K562 (cell line): Measurements from ENCODE around the gene SLAMF6. TPM values are rescaled to one million over a fixed set of nuclear protein-coding genes. Genes with fewer than 3 reads are reported as not detected.

Experiments used
- ASH1L ChIP-seq: fragments of 450-650 bp; IDR thresholded peaks from 2 replicates; pipeline ENCODE4 v1.6.1; 2018; ENCODE audit warnings: borderline replicate concordance, mild to moderate bottlenecking, low read depth; ENCODE audit not compliant: partially characterized antibody
- BACH1 ChIP-seq: fragments of 200-800 bp; sonication (Bioruptor generic); IDR thresholded peaks from 2 replicates; pipeline ENCODE4 v1.6.1; 2016; ENCODE audit warnings: missing genetic modification characterization, missing compliant biosample characterization
- CREB5 ChIP-seq: fragments of 250-450 bp; sonication (Bioruptor Pico); IDR thresholded peaks from 2 replicates; pipeline ENCODE4 v1.5.0; 2020; ENCODE audit warnings: mild to moderate bottlenecking
- CREM ChIP-seq: IDR thresholded peaks from 2 replicates; pipeline ENCODE4 v1.6.1; 2014; ENCODE audit warnings: antibody characterized with exemption, low read depth
- CTBP1 ChIP-seq: fragments of 450-650 bp; IDR thresholded peaks from 2 replicates; pipeline ENCODE4 v1.6.1; 2016; ENCODE audit warnings: borderline replicate concordance
- DMBX1 ChIP-seq: fragments of 250-450 bp; sonication (Bioruptor Pico); IDR thresholded peaks from 2 replicates; pipeline ENCODE4 v1.8.0; 2022; ENCODE audit warnings: inconsistent platforms, mild to moderate bottlenecking, moderate library complexity, borderline replicate concordance
- EGR1 ChIP-seq: fragments of 450-650 bp; conservative IDR thresholded peaks from 2 replicates; pipeline ENCODE4 v1.6.1; 2017; ENCODE audit warnings: mild to moderate bottlenecking
- ELF4 ChIP-seq: fragments of 450-650 bp; formaldehyde crosslinking; IDR thresholded peaks from 2 replicates; pipeline ENCODE4 v1.4.0; 2022; ENCODE audit warnings: missing genetic modification characterization
- HDAC2 ChIP-seq: fragments of 450-650 bp; IDR thresholded peaks from 2 replicates; pipeline ENCODE4 v1.6.1; 2016; ENCODE audit warnings: mild to moderate bottlenecking
- HOXB6 ChIP-seq: fragments of 250-450 bp; sonication (Bioruptor Pico); IDR thresholded peaks from 2 replicates; pipeline ENCODE4 v1.5.1; 2022; ENCODE audit warnings: mild to moderate bottlenecking, borderline replicate concordance
- NELFE ChIP-seq: IDR thresholded peaks from 2 replicates; pipeline ENCODE4 v1.6.1; 2011; ENCODE audit warnings: mild to moderate bottlenecking; ENCODE audit not compliant: insufficient read depth, insufficient read length
- REST ChIP-seq, 2 experiments: fragments of 450-650 bp; formaldehyde crosslinking in 1 of 2; IDR thresholded peaks; 2 replicates each; pipeline versions ENCODE4 v1.4.0 to v1.6.1; 2014 to 2020; ENCODE audit warnings: mild to moderate bottlenecking in 2 of 2, borderline replicate concordance in 1 of 2, low read depth in 1 of 2
- SMARCA4 ChIP-seq: fragments of 450-650 bp; IDR thresholded peaks from 2 replicates; pipeline ENCODE4 v1.6.1; 2016
- SMARCC2 ChIP-seq: fragments of 450-650 bp; IDR thresholded peaks from 2 replicates; pipeline ENCODE4 v1.6.1; 2017; ENCODE audit warnings: antibody characterized with exemption, moderate library complexity, mild to moderate bottlenecking, low read depth
- SMARCE1 ChIP-seq: fragments of 450-650 bp; IDR thresholded peaks from 2 replicates; pipeline ENCODE4 v1.7.1; 2016; ENCODE audit warnings: mild to moderate bottlenecking
- SP1 ChIP-seq: sonication (generic); formaldehyde crosslinking; IDR thresholded peaks from 2 replicates; pipeline ENCODE4 v1.8.1; 2022; ENCODE audit warnings: mild to moderate bottlenecking, missing genetic modification reagents
- SPI1 ChIP-seq: IDR thresholded peaks from 2 replicates; pipeline ENCODE4 v1.6.1; 2011; ENCODE audit warnings: low read depth, low read length, control low read depth, borderline replicate concordance
- ZNF561 ChIP-seq: fragments of 450-650 bp; formaldehyde crosslinking; conservative IDR thresholded peaks from 2 replicates; pipeline ENCODE4 v1.4.0; 2020; ENCODE audit warnings: mild to moderate bottlenecking, moderate library complexity
- polyA plus RNA-seq, 8 experiments: library from polyadenylated mRNA; depleted of rRNA in 4 of 8; stranded (reverse) in 5 of 8; unstranded in 3 of 8; fragments of >200 nt; fragmentation: Nextera tagmentation in 2 of 8; fragmentation: Illumina TruSeq in 1 of 8; extraction: Ambion mirVana in 2 of 8; extraction: Trizol in 1 of 8; gene quantifications; 2 replicates each; pipeline versions ENCODE4 v1.2.1 to v1.2.3, GENCODE V29; 2011 to 2014; ENCODE audit warnings: inconsistent platforms in 1 of 8, missing spikeins in 1 of 8
- total RNA-seq, 7 experiments: library from RNA; depleted of rRNA in 6 of 7; stranded (reverse); fragments of >200 nt in 6 of 7; fragmentation: Illumina TruSeq in 2 of 7; extraction: Trizol in 2 of 7; gene quantifications; 2 replicates each; pipeline versions ENCODE4 v1.2.1 to v1.2.3, GENCODE V29; 2011 to 2021; ENCODE audit warnings: low replicate concordance in 1 of 7

The SLAMF6 gene
- total and polyA plus RNA-seq, 9 of the 15 experiments (the other 6 are each of a cell fraction or from before 2014, with no cell fraction given): 0.56 to 4.8 (median 1.1) TPM

GRCh38 chr1:160558660-160559380 is 35.8 kb upstream of the SLAMF6 start (continued):
- 0 out of 2 replicates have a peak, but pooled peaks have one; percentile 14 for TF ChIP-seq ELF4 (CRISPR knock-in tag)
- no peak for TF ChIP-seq ASH1L
- no peak for TF ChIP-seq NELFE
- no peak for TF ChIP-seq CREB5
- peak; percentile 58; the same call in 1 of the 2 replicates for TF ChIP-seq SMARCA4
- no peak for TF ChIP-seq EGR1
- 0 out of 2 replicates have a peak, but pooled peaks have one; percentile 37 for TF ChIP-seq HDAC2
- TF ChIP-seq CTBP1: peak; percentile 40; the same call in 1 of the 2 replicates
- no peak for TF ChIP-seq SP1 (CRISPR knock-in tag)
- no peak for TF ChIP-seq SPI1
- no peak for TF ChIP-seq CREM
- TF ChIP-seq ZNF561: no peak
- no peak for TF ChIP-seq BACH1 (tag)
- no peak for TF ChIP-seq DMBX1 (CRISPR knock-in tag)
- peak; percentile 62; the same call in 1 of the 2 replicates for TF ChIP-seq SMARCE1
- 0 out of 2 replicates have a peak, but pooled peaks have one; percentile 39 for TF ChIP-seq SMARCC2
- TF ChIP-seq HOXB6 (CRISPR knock-in tag): no peak
- TF ChIP-seq REST (IDR thresholded peaks at IDR 0.05; ENCODE audit: borderline replicate concordance): peak; percentile 61; the same call in 1 of the 2 replicates
- TF ChIP-seq REST (CRISPR knock-in tag; IDR thresholded peaks at IDR 0.05; ENCODE audit: low read depth): no peak
